Tibial nerve (tissue), 4 donors: Measurements from ENCODE around the gene PRRG1. TPM values are rescaled to one million over a fixed set of nuclear protein-coding genes. Genes with fewer than 3 reads are reported as not detected.
"Not testable (repeated sequence)": the region's sequence is repeated elsewhere in the genome, so short reads cannot be mapped to it uniquely, and the experiment has no call there.

Source experiments
- DNase-seq, 2 donors: peaks; one replicate each; pipeline ENCODE4 v3.0.0-alpha.2; 2019; ENCODE audit warnings: low spot score in 2 of 2
- H3K27ac ChIP-seq, 4 donors: fragments of 200-600 bp; sonication (generic) in 3 of 4; one replicate each; pipeline ENCODE4 v1.5.1; 2017 to 2019; ENCODE audit warnings: mild to moderate bottlenecking in 1 of 4
- H3K27me3 ChIP-seq, 2 donors: fragments of 200-600 bp; sonication (generic) in 1 of 2; one replicate each; pipeline versions ENCODE4 v1.5.1 to v1.6.0; 2017 to 2019
- H3K36me3 ChIP-seq, 3 donors: fragments of 200-600 bp; sonication (generic); one replicate each; pipeline ENCODE4 v1.5.1; 2018 to 2019
- H3K4me1 ChIP-seq, 4 donors: fragments of 200-600 bp; sonication (generic) in 3 of 4; one replicate each; pipeline ENCODE4 v1.5.1; 2017 to 2019
- H3K4me3 ChIP-seq, 4 donors: fragments of 200-600 bp; sonication (generic) in 3 of 4; one replicate each; pipeline ENCODE4 v1.5.1; 2017 to 2019; ENCODE audit warnings: mild to moderate bottlenecking in 1 of 4, moderate library complexity in 1 of 4
- H3K9me3 ChIP-seq, 4 donors: fragments of 200-600 bp; sonication (generic) in 3 of 4; one replicate each; pipeline ENCODE4 v1.5.1; 2017 to 2019
- EP300 ChIP-seq, 2 donors: sonication (generic); formaldehyde crosslinking; IDR thresholded peaks; one replicate each; pipeline ENCODE4 v1.6.1; 2017; ENCODE audit warnings: antibody characterized with exemption in 2 of 2, mild to moderate bottlenecking in 1 of 2
- POLR2A ChIP-seq, 2 donors: fragments of 450-650 bp; IDR thresholded peaks; one replicate each; pipeline ENCODE4 v1.6.1; 2017; ENCODE audit warnings: antibody characterized with exemption in 2 of 2, mild to moderate bottlenecking in 2 of 2, moderate library complexity in 2 of 2
- WGBS, 2 donors: methylation state at CpG; one replicate each; pipeline ENCODE4 v1.1.5; 2018; 5-methylcytosine and 5-hydroxymethylcytosine counted together
- total RNA-seq, 4 donors: library from RNA; depleted of rRNA; stranded (reverse); fragments of >200 nt; gene quantifications; one replicate each; pipeline ENCODE4 v1.1.0, GENCODE V29; 2016
- TF ChIP-seq, protein P1 (sequence below), 5 experiments: fragments of 200-600 bp in 3 of 5; fragments of 450-650 bp in 2 of 5; sonication (generic) in 3 of 5; IDR thresholded peaks; one replicate each; pipeline ENCODE4 v1.5.1; 2016 to 2019; ENCODE audit warnings: antibody characterized with exemption in 5 of 5, mild to moderate bottlenecking in 3 of 5, moderate library complexity in 2 of 5

Gene PRRG1
- total RNA-seq, 4 donors from 2014 or later = 15.5 to 21.3 (median 18.4) TPM

DNA sequence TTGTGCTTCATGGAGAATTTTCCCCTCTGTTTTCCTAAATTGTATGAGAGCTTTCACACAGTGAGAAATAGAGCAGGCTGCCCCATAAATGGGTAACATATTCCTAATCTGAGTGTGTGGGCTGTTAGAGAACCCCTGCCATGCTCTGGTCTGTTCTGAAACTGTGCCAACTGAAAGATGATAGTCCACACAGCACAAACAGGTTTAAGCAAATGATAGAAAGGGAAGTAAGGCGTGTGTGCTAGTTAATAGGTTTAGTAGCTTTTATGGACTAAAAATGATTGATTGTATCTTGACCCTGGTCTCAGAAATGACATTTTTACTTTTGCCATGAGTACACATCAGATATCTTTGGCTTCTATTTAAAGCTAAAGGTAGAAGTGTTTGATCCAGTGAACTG, 106.2 kb downstream of the PRRG1 start:
- TF ChIP-seq EP300 (IDR thresholded peaks at IDR 0.05) = no peak
- Histone ChIP-seq H3K27me3 (no peaks in the 10 kb centered on the region), H3K27ac (no peak overlapping the region), H3K4me3 (no peak overlapping the region), H3K36me3 (no peaks in the 10 kb centered on the region), H3K9me3 (no peaks in the 10 kb centered on the region), H3K4me1 (no peaks in the 10 kb centered on the region)
- 68 to 100% methylated on average over 1 of the region's 1 CpG for whole genome bisulfite sequencing, 2 donors
- DNase-seq = no peak

DNA sequence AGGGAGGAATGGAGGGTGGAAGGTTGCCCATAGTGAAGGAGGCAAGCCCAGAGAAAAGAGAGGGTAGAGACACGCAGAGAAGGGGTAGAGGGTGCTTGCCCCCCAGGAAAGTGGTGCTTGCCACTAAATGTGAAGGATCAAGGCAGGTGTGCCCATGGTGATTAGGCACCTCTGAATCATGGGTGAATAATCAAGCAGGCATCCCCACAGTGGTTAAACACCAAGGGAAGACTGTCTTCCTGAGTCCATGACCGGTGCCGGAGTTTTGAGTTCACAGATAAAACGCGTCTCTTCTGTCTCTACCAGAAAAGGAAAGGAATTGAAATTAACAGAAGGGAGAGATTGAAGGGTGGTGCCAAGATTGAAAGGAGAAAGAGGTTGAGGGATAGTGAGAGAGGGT, 111.1 kb downstream of the PRRG1 start:
- not testable (repeated sequence) for H3K4me3 ChIP-seq, H3K27ac ChIP-seq, H3K4me1 ChIP-seq, H3K27me3 ChIP-seq, H3K36me3 ChIP-seq, DNase-seq, H3K9me3 ChIP-seq
- 89 to 94% methylated on average over 5 of the region's 5 CpGs for WGBS, 2 donors

DNA sequence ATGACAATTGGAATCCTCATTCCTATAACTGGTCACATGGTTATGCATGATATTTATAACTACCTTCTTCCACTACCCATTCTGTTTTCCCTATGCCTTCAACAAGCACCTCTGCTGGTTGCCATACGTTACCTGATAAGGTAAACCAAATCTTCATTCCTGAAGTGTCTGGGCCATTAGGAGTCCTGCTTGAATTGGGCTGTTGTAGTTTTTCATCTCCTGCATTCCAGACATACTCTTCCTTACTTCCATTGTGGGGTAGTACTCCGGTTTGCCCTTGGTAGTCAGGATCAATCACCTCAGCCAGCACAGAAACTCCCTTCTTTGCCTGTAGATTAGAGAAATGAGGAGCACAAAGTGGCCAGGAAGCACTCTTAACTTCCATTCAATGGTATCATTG, 113.2 kb downstream of the PRRG1 start:
- no peaks in the 10 kb centered on the region for H3K9me3 ChIP-seq
- H3K4me3 ChIP-seq = no peak overlapping the region
- no peaks in the 10 kb centered on the region for H3K36me3 ChIP-seq
- TF ChIP-seq POLR2A (IDR thresholded peaks at IDR 0.05) = no peak
- TF ChIP-seq, protein P1, sequence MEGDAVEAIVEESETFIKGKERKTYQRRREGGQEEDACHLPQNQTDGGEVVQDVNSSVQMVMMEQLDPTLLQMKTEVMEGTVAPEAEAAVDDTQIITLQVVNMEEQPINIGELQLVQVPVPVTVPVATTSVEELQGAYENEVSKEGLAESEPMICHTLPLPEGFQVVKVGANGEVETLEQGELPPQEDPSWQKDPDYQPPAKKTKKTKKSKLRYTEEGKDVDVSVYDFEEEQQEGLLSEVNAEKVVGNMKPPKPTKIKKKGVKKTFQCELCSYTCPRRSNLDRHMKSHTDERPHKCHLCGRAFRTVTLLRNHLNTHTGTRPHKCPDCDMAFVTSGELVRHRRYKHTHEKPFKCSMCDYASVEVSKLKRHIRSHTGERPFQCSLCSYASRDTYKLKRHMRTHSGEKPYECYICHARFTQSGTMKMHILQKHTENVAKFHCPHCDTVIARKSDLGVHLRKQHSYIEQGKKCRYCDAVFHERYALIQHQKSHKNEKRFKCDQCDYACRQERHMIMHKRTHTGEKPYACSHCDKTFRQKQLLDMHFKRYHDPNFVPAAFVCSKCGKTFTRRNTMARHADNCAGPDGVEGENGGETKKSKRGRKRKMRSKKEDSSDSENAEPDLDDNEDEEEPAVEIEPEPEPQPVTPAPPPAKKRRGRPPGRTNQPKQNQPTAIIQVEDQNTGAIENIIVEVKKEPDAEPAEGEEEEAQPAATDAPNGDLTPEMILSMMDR (IDR thresholded peaks at IDR 0.05) = no peak
- no peak for TF ChIP-seq EP300 (IDR thresholded peaks at IDR 0.05)
- H3K4me1 ChIP-seq = no peaks in the 10 kb centered on the region
- DNase-seq = no peak
- WGBS, 2 donors = 70 to 79% methylated on average over 2 of the region's 2 CpGs
- no peaks in the 10 kb centered on the region for H3K27me3 ChIP-seq
- H3K27ac ChIP-seq = no peak overlapping the region

GRCh38 chrX:37468124-37468739, 119.1 kb downstream of the PRRG1 start:
- Histone ChIP-seq H3K9me3 (no peaks in the 10 kb centered on the region), H3K27ac (no peak overlapping the region), H3K4me1 (no peaks in the 10 kb centered on the region), H3K27me3 (no peaks in the 10 kb centered on the region), H3K36me3 (no peaks in the 10 kb centered on the region), H3K4me3 (no peak overlapping the region)
- 74 to 87% methylated on average over 3 of the region's 3 CpGs for WGBS, 2 donors
- no peak for TF ChIP-seq POLR2A (IDR thresholded peaks at IDR 0.05)
- TF ChIP-seq EP300 (IDR thresholded peaks at IDR 0.05) = no peak
- TF ChIP-seq, protein P1 (IDR thresholded peaks at IDR 0.05) = no peak
- no peak for DNase-seq

DNA sequence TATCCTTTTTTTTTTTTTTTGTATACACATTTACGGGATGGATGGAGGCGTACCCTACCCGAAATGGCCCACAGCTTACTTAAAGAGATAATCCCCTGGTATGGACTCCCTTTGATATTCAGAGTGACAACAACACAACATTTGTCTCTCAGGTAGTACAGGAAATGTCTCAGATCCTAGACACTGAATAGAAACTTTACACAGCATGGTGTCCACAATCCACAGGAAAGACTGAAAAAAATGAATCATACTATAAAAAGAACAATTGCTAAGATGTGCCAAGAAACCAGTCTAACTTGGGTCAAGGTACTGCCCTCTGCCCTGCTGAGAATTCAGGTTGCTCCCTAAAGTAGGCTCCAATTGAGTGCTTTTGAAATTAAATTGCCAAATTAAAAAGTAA, 121.5 kb downstream of the PRRG1 start:
- Histone ChIP-seq H3K4me3 (no peak overlapping the region), H3K4me1 (no peaks in the 10 kb centered on the region), H3K9me3 (no peaks in the 10 kb centered on the region), H3K36me3 (no peaks in the 10 kb centered on the region), H3K27me3 (no peaks in the 10 kb centered on the region), H3K27ac (no peak overlapping the region)
- 79 to 82% methylated on average over 3 of the region's 3 CpGs for WGBS, 2 donors
- TF ChIP-seq, protein P1 (IDR thresholded peaks at IDR 0.05) = no peak
- TF ChIP-seq POLR2A (IDR thresholded peaks at IDR 0.05) = no peak
- no peak for TF ChIP-seq EP300 (IDR thresholded peaks at IDR 0.05)
- no peak for DNase-seq

DNA sequence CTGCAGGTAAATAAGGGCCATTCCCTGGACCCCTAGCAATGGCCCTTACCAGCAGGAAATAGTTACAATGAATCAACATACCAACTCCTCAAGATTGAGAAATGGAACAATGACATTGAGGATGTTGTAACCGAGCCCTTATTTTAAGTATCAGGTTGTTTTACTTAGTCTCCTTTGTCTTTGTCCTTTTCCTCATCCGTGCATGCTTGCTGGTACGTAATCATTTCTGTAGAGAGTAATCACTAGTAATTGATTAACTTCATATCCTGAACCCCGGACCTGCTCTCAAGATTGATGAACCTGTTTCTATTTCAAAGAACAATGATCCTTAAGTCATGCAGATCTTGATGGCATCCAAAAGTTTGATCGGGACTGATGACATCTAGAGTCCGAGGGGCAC, 123.7 kb downstream of the PRRG1 start:
- H3K36me3 ChIP-seq = no peaks in the 10 kb centered on the region
- 89 to 98% methylated on average over 6 of the region's 6 CpGs for WGBS, 2 donors

More for the DNA sequence above, 123.7 kb downstream of the PRRG1 start:
- no peak for DNase-seq
- H3K27ac ChIP-seq = no peak overlapping the region
- H3K4me1 ChIP-seq = no peaks in the 10 kb centered on the region
- TF ChIP-seq POLR2A (IDR thresholded peaks at IDR 0.05) (no peak), EP300 (IDR thresholded peaks at IDR 0.05) (no peak)
- TF ChIP-seq, protein P1 (IDR thresholded peaks at IDR 0.05) = no peak
- H3K9me3 ChIP-seq = no peaks in the 10 kb centered on the region
- H3K4me3 ChIP-seq = no peak overlapping the region
- H3K27me3 ChIP-seq = no peaks in the 10 kb centered on the region
